G401.6 (cell line): ENCODE measurements around the gene SLC6A2.
"Not testable (repeated sequence)": the region's sequence is repeated elsewhere in the genome, so short reads cannot be mapped to it uniquely, and the experiment has no call there.

Experiments
- FAIRE-seq: peaks from 2 replicates; lab custom pipeline; 2012; peaks lifted over from hg19 to GRCh38; lab: Jason Lieb, UNC

The SLC6A2 gene

GRCh38 chr16:55655897-55656681 is at the start of gene SLC6A2:
Gene SLC6A2, plus strand, starts transcription at chr16:55655988. Its CDS starts 707 bp downstream, at chr16:55656695.
- FAIRE-seq = no peak

GRCh38 chr16:55613613-55614335 is 42.0 kb upstream of the SLC6A2 start:
- FAIRE-seq = no peak

GRCh38 chr16:55615071-55615470 is 40.7 kb upstream of the SLC6A2 start:
- FAIRE-seq = no peak

GRCh38 chr16:55615670-55616069 is 40.1 kb upstream of the SLC6A2 start:
- FAIRE-seq = not testable (repeated sequence)

- FAIRE-seq = no peak
Observed at GRCh38 chr16:55621771-55622170, 34.0 kb upstream of the SLC6A2 start.

GRCh38 chr16:55622272-55622671 is 33.5 kb upstream of the SLC6A2 start:
- no peak for FAIRE-seq

- no peak for FAIRE-seq
Observed at GRCh38 chr16:55622930-55623561, 32.7 kb upstream of the SLC6A2 start.

- no peak for FAIRE-seq
Observed at GRCh38 chr16:55623640-55624039, 32.1 kb upstream of the SLC6A2 start.

GRCh38 chr16:55624696-55625095 is 31.1 kb upstream of the SLC6A2 start:
- FAIRE-seq = no peak

- no peak for FAIRE-seq
Observed at GRCh38 chr16:55625843-55626242, 29.9 kb upstream of the SLC6A2 start.

GRCh38 chr16:55628306-55628968 is 27.4 kb upstream of the SLC6A2 start:
- no peak for FAIRE-seq

- no peak for FAIRE-seq
Observed at GRCh38 chr16:55630774-55631173, 25.0 kb upstream of the SLC6A2 start.

GRCh38 chr16:55632259-55632658 is 23.5 kb upstream of the SLC6A2 start:
- FAIRE-seq = no peak

GRCh38 chr16:55634193-55634592 is 21.6 kb upstream of the SLC6A2 start:
- no peak for FAIRE-seq

GRCh38 chr16:55638256-55638655 is 17.5 kb upstream of the SLC6A2 start:
- no peak for FAIRE-seq

GRCh38 chr16:55640701-55641327 is 15.0 kb upstream of the SLC6A2 start:
- no peak for FAIRE-seq

GRCh38 chr16:55641430-55642056 is 14.2 kb upstream of the SLC6A2 start:
- FAIRE-seq = no peak

- no peak for FAIRE-seq
Observed at GRCh38 chr16:55642611-55643010, 13.2 kb upstream of the SLC6A2 start.

- no peak for FAIRE-seq
Observed at GRCh38 chr16:55643161-55643970, 12.4 kb upstream of the SLC6A2 start.

- no peak for FAIRE-seq
Observed at GRCh38 chr16:55645986-55646385, 9.8 kb upstream of the SLC6A2 start.

- no peak for FAIRE-seq
Observed at GRCh38 chr16:55647343-55647742, 8.4 kb upstream of the SLC6A2 start.
